Measurements from ENCODE around the gene METTL23. TPM values are rescaled to one million over a fixed set of nuclear protein-coding genes. Genes with fewer than 3 reads are reported as not detected.
A peak's percentile ranks its signal among the peaks of the same experiment; 100 is the strongest.

The METTL23 gene
- total RNA-seq, 1 donor from 2014 or later = 25.6 TPM

DNA sequence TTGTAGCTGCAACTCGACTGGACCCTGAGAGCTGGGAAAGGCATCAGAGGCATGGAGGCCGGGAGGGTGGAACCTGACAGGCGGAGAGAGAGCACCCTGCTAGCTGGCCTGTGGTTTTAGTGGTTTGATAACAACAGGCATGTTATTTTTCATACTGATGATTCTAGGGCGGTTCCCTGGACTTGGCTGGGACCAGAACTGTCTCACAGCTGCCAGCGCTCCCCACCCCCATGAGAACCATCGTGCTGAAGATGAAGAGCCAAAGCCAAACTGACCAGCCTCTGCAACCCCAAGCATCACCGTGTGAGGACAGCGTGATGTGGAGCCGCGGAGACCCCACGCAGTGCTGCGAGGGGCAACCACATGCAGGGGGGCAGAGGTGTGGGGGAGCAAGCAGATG lies 44.3 kb upstream of the METTL23 start:
- Mint-ChIP-seq H3K36me3 (peaks cover 2% of the 10 kb centered on the region), H3K27me3 (ENCODE audit: low read depth) (no peaks in the 10 kb centered on the region), H3K4me3 (no peak overlapping the region), H3K4me1 (peaks cover 23% of the 10 kb centered on the region), H3K27ac (peak overlapping the region; percentile 57), H3K9me3 (no peaks in the 10 kb centered on the region)
- DNase-seq (ENCODE audit: low spot score in 2 of 2, unreplicated experiment in 2 of 2) = no peak
- TF ChIP-seq, protein P1, sequence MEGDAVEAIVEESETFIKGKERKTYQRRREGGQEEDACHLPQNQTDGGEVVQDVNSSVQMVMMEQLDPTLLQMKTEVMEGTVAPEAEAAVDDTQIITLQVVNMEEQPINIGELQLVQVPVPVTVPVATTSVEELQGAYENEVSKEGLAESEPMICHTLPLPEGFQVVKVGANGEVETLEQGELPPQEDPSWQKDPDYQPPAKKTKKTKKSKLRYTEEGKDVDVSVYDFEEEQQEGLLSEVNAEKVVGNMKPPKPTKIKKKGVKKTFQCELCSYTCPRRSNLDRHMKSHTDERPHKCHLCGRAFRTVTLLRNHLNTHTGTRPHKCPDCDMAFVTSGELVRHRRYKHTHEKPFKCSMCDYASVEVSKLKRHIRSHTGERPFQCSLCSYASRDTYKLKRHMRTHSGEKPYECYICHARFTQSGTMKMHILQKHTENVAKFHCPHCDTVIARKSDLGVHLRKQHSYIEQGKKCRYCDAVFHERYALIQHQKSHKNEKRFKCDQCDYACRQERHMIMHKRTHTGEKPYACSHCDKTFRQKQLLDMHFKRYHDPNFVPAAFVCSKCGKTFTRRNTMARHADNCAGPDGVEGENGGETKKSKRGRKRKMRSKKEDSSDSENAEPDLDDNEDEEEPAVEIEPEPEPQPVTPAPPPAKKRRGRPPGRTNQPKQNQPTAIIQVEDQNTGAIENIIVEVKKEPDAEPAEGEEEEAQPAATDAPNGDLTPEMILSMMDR (IDR thresholded peaks at IDR 0.05; ENCODE audit: unreplicated experiment) = no peak

DNA sequence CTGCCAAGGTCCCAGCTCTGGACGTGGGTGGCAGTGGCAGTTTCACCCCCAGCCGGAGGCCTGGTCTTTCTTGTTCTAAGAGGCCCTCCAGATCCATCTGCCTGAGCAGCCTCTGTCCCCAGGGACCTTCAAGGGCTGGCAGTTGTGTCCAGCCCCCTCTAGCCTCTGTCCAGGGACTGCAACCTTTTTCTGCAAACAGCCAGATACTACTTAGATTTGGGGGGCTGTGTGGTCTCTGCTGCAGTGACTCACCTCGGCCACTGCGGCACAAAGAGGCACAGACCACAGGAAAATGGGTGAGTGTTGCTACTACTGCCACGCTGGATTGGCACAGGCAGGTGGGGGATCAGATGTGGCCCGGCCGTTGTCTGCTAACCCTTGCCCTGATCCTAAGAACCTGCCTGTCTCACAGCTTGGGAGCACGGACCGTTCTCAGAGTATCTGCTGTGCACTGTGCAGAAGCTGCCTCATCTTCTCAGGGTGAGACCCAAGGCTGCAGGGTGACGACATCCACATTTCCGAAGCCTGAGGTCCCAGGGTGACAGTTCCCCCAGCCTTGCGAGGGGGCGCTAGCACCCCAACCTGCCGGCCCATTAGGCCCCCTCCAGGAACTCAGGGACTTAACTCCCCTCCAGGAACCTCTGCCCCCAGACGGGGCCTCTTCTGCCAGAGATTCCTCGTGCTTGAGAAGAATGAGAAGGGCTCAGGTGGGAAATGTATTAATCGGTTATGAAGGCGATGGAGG lies 43.5 kb upstream of the METTL23 start:
- no peak for DNase-seq (ENCODE audit: low spot score in 2 of 2, unreplicated experiment in 2 of 2)
- H3K4me3 Mint-ChIP-seq = no peak overlapping the region

DNA sequence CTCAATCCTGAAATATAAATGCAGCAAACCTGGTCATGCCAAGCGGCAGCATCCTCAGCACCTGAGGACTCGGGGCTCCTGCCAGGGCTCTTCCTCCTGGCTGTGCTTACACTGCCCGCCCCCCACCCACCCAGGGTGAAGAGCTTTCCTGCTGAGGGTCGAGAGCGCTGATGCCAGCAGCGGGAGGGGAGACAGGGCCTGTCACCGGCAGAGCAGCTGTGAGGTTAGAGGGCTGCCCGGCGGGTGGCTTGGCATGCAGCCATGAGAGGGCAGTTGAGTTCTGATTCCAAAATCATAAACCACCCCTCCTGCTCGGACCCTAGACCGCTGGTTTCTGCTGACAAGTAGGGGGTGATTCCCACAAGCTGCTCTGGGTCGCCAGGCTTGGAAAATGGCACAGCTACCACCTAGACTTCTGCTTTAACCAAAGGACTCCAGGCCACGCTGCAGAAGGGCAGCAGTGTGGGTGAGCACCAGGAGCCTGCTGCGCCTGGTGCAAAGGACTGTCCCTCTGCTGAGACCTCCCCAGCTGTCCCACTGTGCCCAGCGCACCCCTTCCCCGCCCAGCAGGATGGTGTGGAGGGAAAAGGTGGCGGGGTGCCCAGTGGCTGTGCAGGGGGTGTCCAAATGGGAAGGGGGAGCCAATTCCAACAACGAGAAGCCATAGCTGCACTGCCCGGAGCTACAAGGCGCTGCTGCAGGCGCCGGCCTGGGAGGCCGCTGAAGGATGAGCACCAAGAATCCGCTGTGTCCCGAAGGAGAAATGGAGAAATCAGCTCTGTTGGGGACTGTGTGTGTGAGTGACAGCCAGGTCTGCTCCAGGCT lies 42.5 kb upstream of the METTL23 start:
- peaks cover 4% of the 10 kb centered on the region for H3K36me3 Mint-ChIP-seq
- H3K4me1 Mint-ChIP-seq = peaks cover 39% of the 10 kb centered on the region
- no peak overlapping the region for H3K27ac Mint-ChIP-seq
- no peaks in the 10 kb centered on the region for H3K9me3 Mint-ChIP-seq
- no peaks in the 10 kb centered on the region for H3K27me3 Mint-ChIP-seq (ENCODE audit: low read depth)
- DNase-seq (ENCODE audit: low spot score in 2 of 2, unreplicated experiment in 2 of 2) = no peak
- TF ChIP-seq, protein P1 (IDR thresholded peaks at IDR 0.05; ENCODE audit: unreplicated experiment) = no peak
- H3K4me3 Mint-ChIP-seq = no peak overlapping the region

More for the DNA sequence above, 43.5 kb upstream of the METTL23 start:
- Mint-ChIP-seq H3K27ac (no peak overlapping the region), H3K4me1 (peaks cover 31% of the 10 kb centered on the region), H3K36me3 (peaks cover 4% of the 10 kb centered on the region), H3K27me3 (ENCODE audit: low read depth) (no peaks in the 10 kb centered on the region), H3K9me3 (no peaks in the 10 kb centered on the region)
- TF ChIP-seq, protein P1 (IDR thresholded peaks at IDR 0.05; ENCODE audit: unreplicated experiment) = no peak

DNA sequence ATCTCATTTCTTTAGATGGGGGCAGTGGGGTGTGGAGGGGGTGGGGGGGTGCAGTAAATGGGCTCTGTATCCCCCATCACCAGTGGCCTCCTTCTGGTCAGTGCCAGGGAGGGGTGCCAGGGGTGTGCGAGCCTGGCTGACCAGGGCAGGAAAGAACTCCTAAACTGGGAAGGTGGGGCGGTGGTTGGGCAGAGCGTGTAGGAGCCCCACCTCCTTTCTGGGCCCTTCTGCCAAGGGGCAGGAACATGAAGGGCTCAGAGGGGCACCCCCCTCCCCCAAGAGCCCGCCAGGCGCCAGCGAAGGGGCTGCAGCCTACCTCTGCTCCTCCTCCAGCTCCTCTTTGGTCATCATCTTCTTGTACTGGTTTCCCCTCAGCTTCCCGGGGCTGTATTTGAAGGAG lies 41.9 kb upstream of the METTL23 start:
- no peak for DNase-seq (ENCODE audit: low spot score in 2 of 2, unreplicated experiment in 2 of 2)
- H3K4me3 Mint-ChIP-seq = no peak overlapping the region
- H3K36me3 Mint-ChIP-seq = peaks cover 4% of the 10 kb centered on the region
- H3K27me3 Mint-ChIP-seq (ENCODE audit: low read depth) = no peaks in the 10 kb centered on the region
- TF ChIP-seq, protein P1 (IDR thresholded peaks at IDR 0.05; ENCODE audit: unreplicated experiment) = no peak
- H3K4me1 Mint-ChIP-seq = peaks cover 42% of the 10 kb centered on the region
- no peaks in the 10 kb centered on the region for H3K9me3 Mint-ChIP-seq
- H3K27ac Mint-ChIP-seq = no peak overlapping the region

DNA sequence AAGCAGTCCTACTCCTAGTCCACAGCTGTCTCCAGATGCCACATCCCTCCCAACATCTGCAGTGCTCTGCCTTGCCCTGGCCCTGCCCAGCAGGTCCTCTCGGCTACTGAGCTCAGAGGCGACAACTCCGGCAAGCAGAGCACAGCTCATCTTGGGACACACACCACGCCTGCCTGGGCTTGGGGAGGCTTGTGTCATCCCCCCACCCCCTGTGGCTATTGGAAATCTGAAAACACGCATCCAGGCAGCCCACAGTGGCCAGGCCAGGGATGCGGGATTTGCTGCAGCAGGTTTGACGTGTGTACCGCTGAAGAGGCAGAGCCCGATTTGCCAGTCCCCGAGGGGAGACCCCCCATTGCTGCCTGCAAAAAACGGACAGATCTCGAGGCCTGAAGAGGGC lies 41.3 kb upstream of the METTL23 start:
- H3K4me1 Mint-ChIP-seq = peaks cover 42% of the 10 kb centered on the region
- H3K27ac Mint-ChIP-seq = no peak overlapping the region
- no peaks in the 10 kb centered on the region for H3K27me3 Mint-ChIP-seq (ENCODE audit: low read depth)
- TF ChIP-seq, protein P1 (IDR thresholded peaks at IDR 0.05; ENCODE audit: unreplicated experiment) = no peak
- H3K36me3 Mint-ChIP-seq = peaks cover 4% of the 10 kb centered on the region
- no peak for DNase-seq (ENCODE audit: low spot score in 2 of 2, unreplicated experiment in 2 of 2)
- no peaks in the 10 kb centered on the region for H3K9me3 Mint-ChIP-seq
- H3K4me3 Mint-ChIP-seq = no peak overlapping the region
